HG03520 (cell line): ENCODE measurements around the gene ROBO1.

Experiments
- ATAC-seq: cut with Tn5 transposase; IDR thresholded peaks from one replicate; pipeline ENCODE4 v1.9.1; 2021; ENCODE audit warnings: mild to moderate bottlenecking, moderate library complexity; ENCODE audit not compliant: unreplicated experiment

The ROBO1 gene

DNA sequence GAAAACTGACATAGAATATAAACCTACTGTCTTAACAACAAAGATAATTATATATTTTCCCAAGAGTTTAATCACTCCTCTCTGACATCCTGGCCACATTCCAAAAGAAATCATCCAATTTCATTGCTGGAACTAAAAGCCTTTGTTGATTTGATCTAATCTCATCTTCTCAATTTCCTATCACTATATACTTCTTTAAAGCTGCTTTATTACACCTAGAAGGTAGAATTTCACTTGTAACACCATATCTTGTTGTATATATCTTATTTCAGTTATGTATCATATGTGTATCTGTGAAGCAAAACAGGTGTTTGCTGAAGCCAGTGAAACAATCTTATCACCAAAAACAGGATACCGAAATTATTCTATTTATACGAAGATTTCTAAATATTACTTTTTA lies 740.2 kb downstream of the ROBO1 start:
- ATAC-seq, result no peak

DNA sequence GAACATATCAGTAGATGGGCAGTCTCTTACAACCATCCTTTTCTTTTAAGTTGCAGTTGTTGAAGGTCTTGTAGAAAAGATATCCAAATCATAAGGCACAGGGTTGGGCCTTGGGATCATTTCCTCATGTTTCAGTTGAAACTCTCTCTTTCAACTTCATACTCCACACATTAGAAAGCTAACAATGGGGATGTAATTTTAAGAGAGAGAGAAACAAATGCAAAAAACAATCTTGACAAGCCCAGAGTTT lies 747.9 kb downstream of the ROBO1 start:
- ATAC-seq, result no peak

DNA sequence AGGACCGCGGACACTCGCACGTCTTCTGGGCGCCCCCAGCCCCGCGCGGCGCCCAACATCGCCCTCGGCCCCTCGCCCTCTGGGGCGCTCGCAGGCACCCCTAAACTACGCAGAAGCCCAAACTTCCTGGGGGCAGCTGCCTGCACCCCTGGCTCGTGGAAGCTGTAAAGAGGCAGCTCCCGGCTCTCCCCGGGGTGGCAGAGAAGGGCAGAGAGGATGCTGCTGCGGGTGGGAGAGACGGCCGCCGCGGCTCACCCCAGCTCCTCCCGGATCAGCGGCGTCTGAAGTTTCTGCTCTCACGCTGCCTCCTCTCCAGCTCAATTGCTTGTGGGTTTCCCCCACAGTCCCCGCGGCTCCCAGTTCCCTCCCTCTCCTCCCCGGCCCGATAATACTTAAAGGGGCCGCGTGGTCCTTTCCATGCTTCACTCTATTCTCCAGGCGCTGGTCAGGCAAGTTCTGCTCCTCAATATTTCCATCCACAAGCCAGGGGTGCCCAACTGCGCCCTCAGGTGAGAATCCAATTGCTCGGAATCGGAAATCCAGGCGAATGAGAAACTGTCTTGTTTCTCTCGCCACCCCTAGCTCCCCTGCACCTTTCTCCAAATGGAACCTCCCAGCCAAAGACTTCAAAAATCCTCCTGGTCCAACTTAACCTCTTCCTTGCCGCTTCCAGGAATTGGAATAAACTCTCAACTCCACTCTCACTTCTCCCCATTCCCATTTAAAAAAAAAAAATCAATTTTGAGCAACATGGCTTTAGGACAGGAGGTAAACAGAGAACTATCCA lies 748.5 kb downstream of the ROBO1 start:
- no peak for ATAC-seq

DNA sequence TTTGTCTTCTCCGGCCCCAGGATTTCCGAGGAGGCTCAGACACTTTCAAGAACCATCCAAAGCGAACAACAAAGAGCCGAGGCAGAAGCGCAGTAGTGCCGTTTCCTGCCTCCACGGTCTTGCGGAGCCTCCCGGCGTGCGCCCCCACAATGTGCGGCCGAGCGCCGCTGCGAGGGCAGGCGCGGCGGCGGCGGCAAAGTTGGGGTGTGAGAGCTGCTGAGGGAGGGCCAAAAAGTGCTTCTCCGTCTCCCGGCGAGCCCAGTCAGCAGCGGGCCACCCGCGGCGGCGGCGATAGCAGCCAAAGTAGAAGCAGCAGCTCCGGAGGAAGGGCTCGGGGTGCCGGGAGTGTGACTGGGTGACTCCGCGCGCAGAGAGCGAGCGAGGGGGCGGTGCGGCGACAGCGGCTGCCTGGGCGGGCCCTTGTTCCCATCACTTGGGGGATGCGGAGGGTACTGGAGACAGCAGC lies 749.1 kb downstream of the ROBO1 start:
- no peak for ATAC-seq

DNA sequence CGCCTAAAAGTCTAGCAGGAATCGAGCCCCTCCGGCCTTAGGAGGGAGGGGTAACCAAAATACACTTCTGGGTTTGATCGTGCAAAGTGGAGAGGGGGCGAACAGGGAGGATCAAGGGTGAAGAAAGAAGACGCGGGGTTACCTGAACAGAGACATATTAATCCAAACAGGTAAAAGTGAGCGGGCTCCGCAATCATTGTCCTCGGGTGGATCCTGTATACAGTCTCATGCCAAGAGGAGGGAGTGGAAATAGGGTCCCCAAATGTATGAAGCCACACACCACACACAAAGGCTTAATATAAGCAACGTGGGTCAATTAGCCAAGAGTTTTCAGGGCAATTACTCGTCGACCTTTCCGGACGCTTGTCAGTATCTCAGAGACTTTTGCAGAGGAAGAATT lies 749.5 kb downstream of the ROBO1 start:
- no peak for ATAC-seq

DNA sequence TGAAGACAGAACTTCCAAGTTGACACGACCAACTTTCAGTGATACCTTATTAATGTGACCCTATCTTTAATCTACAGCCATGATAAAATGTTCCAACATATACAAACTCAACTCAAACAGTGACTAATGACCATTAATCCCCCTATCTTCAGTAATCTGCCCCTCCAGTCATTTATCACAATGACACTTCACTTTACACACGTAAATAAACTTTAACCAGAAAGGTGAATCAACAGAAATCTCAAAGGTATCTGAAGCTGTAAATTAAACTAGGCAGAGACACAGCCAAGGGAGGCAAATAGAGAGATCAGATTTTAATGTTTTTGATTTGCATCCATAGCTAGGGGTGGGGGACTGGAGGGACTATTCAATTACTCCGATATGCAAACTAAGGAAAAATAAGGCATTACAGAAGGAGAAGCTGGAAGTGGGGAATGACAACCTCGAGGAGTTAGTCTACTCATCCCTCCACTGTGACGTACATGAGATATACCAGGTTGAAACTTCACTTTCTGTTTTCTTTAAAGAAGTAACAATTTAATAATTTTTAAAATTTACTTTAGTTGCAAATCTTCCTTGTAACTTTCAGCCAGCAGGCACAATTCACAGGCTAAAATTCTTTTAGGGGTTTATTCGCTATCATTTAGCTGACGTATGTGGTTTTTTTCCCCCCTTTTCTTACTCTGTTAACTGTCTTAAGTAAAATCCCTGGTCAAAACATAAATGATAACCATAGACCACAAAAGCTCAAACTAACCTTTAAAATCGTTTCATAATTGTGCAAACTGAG lies 751.0 kb downstream of the ROBO1 start:
- no peak for ATAC-seq

DNA sequence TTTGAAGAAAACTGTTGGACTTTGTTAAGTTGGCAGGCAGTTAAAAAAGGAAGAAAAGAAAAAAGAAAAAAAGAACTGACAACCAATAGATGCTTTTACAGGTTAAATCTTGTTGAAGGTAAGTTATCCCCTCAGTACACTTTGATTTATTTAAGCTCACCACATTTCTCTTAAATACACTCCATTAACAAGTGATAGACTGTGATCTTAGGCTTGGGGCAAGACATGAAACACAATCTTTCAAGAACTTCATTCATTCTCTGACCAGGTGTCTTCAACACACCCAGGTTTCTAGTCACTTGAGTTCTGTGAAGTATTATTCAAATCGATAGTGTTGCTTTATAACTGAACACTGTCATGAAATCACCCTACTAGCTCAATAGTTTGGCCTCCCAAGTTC lies 751.9 kb downstream of the ROBO1 start:
- no peak for ATAC-seq

DNA sequence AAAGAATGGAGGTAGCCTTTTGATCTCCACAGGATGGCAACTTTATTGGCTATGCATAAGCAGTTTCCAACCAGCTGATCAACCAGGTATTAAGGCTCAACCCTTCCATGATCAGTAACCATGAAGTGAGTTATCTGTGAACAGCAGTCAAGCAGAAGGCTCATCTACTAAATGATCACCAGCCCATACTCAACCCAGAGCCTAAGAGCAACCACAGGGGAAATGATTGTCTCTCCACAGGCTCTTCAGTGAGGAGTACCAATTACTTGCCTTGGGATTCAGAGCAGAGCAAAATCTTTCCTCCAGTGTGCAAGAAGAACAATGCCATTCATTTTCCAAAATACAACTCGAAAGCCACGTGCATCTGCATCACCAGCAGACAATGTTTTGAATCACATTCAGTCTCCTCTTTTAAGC lies 754.8 kb downstream of the ROBO1 start:
- no peak for ATAC-seq

DNA sequence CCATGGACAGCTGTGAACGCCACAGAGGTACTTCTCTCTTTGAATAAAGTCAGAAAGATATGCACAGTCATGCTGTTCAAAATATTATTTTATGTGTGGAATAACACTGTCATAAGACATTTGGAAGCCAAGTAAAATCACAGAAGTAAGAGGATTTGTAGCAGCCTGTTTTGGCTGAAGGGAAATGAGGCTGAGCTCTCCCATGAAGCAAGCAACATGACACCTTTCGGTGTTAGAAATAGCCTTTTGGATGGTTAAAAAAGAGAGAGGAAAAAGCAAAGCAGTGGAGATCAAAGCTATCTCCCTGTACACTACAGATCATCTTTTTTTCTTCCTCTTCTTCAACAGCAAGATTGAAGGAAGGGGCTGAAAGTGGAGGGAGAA lies 755.3 kb downstream of the ROBO1 start:
- no peak for ATAC-seq

DNA sequence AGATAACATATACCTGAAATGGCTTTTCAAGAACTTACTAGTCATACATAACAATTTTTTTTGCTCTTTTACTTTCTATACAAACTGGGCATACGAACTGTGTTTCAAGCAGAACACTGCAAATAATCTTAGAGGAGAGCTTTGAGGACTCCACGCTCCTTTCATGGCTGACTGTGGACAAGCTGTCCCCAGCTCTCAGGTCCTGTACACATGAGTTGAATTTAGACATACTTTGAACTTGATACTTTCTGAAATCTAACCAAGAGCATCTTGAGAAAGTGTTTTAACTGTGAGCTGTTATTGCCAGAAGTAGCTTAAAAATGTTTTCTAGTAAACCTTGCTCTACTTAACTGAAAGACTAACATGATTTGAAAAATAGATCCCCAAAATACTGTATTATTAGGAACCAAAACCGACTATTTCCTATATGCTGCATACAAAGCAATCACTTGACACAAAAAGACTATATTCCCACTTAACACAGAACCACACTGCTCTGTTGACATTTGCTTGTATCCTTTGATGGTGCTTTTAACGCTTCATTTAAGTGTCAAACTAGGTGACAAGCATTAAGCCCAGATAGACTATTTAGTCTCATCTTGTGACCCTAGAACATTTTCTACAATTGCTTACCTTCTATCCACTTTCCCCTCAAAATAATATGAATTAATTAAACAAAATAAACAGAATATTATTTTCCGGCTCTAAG lies 755.8 kb downstream of the ROBO1 start:
- ATAC-seq, result no peak

DNA sequence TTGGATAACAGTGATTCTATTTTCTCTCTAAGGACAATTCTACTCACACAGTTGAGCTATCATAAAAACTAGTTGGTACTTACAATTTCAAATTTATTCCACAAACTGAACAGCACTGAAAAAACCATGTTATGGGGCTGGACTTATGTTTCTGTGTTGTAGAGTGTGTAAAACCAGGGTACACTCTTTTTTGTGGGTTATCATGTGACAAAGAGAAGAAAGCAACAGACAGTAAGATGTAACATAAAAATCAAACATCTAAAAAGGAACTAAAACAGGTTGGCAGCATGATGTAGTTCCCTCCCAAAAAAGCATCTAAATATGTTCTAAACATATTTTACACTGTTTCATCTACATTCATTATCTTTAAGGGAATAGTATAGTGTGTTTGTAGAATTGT lies 757.9 kb downstream of the ROBO1 start:
- ATAC-seq, result no peak

DNA sequence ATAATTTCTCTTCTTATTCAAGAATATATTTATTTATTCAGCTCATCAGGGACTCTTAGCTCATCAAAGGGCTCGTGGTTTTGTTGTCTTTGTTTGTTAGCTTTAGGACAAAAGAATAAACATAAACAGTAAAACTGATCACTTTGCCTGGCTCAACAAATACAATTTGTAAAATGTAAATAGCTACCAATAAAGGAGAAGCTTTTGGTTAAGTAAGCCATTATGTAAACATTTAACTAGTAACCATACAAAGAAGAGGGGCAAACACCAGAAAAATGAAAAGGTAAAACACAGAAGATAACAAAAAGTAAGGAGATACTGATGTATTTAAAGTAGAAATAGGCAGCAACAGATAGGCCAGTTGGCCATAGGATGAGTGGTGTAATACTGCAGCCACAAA lies 761.7 kb downstream of the ROBO1 start:
- no peak for ATAC-seq

DNA sequence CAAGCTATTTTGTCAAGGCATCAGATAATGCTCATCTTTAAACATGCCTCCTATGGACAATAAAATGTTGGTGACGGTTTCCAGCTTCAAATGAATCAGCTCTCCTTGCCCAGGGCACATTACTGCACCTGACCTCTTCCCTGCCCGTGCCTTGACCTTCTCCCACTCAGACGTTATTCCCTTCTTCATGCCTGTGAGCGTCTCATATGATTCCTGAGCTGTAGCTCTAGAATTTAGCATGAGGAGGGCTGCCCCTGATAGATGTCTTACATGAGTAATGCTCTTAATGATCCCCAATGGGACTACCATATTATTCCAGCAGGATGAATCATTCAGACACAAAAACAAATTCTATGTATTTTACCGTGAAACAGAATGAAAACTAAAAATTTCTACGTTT lies 762.7 kb downstream of the ROBO1 start:
- no peak for ATAC-seq

DNA sequence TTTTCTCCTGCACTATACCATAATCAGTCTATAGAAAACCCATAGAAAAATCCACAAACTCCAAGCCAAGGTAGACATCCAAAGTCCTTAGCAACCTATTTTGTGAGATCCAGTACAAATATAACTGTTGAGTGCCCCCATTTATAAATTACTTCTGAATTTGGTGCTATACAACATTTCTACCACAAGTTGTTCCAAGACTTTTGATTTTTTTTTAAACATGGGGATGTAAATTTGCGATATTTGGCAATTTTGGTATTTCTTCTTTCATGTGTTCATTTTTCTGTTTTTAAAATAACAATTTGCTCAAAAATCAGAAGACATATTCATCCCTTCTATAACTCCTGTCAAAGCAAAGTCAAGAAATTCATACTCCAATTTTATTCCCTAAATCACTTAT lies 763.8 kb downstream of the ROBO1 start:
- ATAC-seq, result no peak

DNA sequence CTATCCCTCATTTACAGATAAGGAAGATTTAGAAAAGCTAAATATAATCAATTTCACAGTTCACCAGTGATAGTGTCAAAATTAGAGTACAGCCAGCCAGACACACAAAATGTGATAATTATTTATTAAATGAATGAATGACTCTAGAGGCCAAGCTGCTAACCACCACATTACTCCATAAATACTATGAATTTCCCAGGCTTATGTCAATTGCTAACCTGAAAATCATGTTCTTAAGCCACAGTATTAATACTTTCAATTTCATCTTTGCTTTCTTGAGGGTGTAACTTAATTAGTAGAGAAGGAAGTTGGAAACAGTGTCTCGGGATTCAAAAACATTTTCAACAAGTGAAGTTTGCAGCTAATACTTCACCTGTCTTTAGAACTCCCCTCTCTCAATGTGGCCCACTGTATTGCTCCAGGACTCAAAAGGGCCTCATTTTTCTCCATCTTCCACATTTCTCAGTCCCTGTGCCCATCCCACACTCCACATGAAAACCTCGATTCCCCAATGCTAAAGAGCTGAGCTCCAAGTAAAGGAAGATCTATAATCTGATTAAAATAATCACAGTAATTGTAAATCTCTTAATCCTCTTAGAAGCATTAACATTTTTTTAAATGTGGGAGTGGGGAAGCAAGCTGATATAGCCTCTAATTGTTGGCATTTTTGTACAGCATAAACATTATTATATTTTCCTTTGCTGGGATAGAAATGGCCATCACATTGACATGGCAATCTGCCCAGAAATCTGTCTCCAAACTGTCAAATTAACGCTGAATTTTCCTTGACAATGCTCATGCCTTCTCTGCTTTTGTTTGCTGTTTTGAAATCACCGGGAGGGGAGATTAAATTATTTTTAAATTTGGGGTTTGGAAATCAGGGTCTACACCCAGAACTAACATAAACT lies 765.1 kb downstream of the ROBO1 start:
- no peak for ATAC-seq

DNA sequence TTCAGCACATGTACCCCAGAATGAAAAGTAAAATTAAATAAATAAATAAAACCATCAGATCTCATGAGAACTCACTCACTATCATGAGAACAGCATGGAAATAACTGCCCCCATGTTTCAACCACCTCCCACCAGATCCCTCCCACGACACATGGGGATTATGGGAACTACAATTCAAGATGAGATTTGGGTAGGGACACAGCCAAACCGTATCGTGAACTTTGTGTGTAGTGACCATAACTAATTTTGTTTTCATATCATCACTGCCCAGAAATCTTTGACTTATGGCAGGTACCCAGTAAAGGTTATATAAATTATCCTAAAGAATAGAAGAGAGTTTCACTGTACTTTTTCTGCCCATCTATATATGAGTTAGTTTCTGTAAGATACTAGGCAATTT lies 766.5 kb downstream of the ROBO1 start:
- ATAC-seq, result no peak

DNA sequence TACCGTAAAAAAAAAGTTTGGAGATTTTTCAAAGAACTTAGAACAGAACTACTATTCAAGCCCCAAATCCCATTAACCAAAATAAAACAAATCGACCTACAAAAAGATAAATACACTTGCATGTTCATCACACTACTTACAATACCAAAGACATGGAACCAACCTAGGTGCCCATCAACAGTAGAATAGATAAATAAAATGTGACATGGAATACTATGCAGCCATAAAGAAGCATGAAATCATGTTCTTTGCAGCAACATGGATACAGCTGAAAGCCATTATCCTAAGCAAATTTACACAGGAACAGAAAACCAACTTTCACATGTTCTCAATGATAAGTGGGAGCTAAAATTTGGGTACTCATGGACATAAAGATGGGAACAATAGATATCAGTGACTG lies 768.7 kb downstream of the ROBO1 start:
- no peak for ATAC-seq

DNA sequence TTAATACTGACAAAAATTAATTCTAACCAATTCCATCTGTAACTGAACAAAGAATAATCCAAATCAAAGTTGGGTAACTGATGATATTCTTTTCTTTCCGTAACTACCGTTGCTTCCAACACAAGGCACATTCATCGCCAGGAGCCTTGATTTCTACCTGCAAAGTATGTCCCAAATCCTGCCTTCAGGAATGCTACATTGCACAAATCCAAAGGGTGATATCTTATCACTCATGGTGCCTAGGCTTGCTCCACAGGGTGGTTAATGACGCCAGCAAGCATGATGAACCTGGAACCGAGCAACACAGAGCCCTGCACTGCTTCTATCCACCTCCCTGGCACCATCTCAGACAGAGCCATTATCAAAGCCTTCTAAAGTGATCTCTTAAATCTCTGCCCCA lies 772.7 kb downstream of the ROBO1 start:
- no peak for ATAC-seq

DNA sequence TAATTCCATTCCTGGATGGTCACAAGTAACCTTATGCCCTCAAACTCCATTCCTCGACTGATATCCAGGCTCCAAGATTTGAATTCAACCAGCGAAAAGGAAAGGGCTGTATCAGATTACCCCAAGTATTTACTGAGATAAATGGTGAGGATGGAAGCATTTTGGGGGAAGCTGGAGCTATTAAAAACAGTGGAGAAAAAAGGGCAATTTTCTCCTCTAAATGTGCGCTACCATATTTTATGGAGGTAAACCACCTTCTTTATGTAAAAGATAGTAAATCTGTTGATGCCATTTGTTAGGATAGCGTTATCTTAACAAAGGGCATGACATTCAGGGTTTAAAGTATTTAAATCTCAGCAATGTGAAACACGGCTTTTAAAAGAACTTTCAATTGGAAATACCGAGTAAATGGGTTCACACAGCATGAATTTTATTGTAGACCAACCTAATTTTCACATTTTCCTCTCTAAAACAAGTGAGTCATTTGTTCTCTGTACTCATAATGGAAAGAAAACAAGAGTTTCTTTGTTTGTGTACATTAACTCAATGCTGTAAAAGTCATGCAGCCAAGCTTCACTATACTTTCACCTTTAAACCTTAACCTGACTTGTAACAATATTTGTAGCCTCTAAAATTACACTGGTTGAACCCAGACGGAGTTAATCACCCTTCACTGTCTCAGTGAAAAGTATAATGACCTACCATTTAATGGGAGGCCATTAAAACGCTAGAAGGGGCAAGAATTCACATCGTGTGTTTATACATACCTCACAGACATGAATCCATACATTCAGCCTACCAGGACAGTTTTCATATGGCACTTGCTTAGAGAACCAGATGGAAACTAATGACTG lies 773.4 kb downstream of the ROBO1 start:
- ATAC-seq, result no peak

DNA sequence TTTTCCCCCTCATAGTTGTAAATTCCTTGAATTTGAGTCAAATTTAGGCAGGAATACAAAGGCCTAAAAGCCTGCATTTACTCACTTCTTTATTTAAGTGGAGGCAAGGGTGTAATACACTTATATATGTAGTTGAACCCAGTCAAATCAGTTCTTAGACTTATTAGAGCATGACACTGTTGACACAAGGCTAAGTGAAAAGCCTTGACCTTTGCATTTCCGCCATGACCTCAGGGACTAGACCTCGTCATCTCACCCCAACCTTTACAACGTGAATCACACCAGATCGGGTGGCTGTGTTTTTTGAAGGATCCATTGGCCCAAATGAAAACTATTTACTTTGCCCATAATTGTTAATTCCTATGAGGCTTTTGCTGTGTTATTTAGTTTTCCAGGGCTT lies 774.4 kb downstream of the ROBO1 start:
- no peak for ATAC-seq
